Left renal cortex interstitium (tissue), 4 donors: ENCODE data around the gene NAP1L4. TPM values are rescaled to one million over a fixed set of nuclear protein-coding genes. Genes with fewer than 3 reads are reported as not detected.

Experiments
- DNase-seq, 4 donors: peaks; one replicate each; pipeline ENCODE4 v3.0.0-alpha.2; 2013; ENCODE audit warnings: low read depth in 4 of 4, low spot score in 2 of 4, missing footprints in 1 of 4
- polyA plus RNA-seq, 4 donors: library from polyadenylated mRNA; unstranded; fragments of 120-200 nt; gene quantifications; one replicate each; pipeline ENCODE4 v1.2.1, GENCODE V29; 2013; ENCODE audit not compliant: insufficient read length in 4 of 4

NAP1L4 gene
- polyA plus RNA-seq, 4 donors, result 154 to 219 (median 195) TPM

DNA sequence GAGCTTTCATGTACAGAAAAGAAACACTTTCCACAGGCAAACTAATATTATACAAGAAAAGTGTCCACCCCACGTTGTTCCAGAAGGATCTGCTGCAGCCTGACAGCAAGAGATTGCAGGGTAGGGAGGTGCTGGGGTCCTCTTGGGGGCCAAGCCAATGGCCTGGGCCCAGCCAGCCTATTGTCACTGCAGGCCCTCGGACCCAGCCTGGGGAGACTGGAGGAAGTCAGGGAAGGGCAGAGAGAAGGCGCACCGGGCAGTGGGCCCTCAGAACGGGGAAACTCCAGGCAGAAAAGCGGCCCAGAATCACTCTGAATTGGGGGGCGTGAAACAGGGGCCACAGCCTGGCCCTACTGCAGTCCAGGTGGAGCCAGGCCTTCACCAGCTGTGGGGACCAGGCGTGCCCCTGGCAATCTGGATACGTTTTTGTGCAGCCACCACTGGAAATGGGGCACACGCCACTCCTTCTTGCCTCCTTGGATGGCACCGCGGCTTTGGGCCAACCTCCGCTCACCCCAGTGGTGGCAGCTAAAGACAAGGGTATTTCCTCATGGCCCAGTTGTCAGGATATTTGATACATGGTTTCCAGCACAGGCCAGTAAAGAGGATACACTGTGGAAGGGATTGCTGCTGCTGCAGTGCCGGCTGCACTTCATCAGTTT lies 3.9 kb upstream of the NAP1L4 start:
- no peak for DNase-seq

DNA sequence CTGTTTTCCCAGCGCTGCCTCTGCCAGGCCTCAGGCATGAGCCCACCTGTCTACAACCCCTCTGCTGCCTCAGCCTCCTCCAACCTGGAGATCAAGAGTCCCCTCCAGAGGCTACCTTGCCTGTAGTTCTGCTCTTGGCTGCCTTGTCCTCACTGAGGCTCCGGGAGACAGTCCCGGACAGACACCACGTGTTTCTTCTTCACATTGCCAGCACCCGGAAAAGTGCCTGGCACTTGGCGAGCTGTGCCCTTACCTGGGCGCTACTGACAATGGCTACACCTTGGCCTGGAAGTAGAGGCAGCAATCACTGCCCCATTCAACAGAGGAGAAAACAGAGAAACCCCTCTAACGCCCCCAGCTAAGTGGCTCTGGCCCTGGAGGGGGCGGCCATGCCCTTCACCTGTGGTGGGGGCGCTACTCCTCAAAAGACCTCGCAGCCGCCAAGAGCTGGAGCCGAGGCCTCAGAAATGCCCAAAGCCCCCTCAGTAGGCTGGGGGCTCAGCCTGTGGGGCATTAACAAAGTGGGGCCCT lies 3.0 kb upstream of the NAP1L4 start:
- no peak for DNase-seq

GRCh38 chr11:2994336-2994730 lies 2.2 kb upstream of the NAP1L4 start:
- no peak for DNase-seq

GRCh38 chr11:2992997-2993325 lies 832 bp upstream of the NAP1L4 start:
- no peak for DNase-seq

- peak in 1 of 4 donors; percentile 49 for DNase-seq
Measured at GRCh38 chr11:2991452-2992233, 486 bp downstream of the NAP1L4 start.

DNA sequence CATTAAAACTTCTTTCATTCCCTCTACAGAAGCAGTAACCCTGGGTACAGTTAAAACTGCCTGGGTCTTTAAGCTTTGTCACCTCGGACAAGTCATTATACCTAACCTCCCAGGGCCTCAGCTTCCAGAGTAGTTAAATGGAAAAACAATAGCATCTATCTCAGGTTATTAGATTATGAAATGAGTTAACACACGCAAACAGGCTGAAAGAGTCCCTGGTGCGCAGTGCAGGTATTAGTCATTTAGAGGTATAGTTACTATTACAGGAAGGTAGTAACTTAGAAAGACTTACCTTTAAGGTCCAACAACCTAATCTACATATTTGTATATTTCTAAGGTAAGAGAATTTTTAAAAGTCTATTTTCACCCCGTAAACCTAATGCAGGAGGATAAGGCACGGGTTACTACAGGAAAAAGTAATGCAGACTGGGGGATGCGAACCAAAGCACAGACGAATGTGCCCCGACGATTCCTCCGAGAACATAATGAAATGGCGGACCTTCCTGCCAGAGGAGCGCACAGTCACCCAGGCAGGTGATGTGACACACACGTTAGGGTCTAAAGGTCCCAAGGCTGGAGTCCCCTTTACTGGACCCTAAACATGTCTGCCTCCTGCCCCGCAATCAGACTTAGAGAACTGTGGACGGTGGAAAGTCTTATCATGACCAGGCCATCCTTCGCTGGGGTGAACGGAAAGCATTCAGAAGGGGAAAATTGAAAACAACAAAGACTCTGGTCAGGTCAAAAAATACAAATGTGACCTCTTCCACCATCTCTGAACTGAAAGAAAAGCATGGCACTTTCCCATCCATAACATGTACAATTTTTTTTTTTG lies 1.3 kb downstream of the NAP1L4 start:
- no peak for DNase-seq

DNA sequence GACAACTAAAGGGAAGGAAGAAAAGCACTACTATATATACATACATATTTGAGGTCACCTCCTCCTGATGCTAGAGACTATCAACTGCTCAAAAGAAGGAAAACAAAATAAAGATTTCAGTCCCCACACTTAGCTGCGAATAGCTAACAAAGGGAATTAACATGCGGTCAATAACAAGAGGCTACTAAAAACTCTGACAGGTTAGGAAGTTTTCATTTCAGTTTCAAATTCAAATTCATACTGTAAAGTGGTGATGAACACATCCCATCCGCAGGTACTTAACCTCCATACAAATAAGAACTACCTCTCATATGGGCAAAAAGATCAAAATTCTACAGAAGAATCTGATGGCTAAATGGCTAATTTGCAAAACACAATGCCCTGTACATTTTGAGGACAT lies 2.6 kb downstream of the NAP1L4 start:
- no peak for DNase-seq

- no peak for DNase-seq
Measured at GRCh38 chr11:2989006-2989405, 3.1 kb downstream of the NAP1L4 start.

GRCh38 chr11:2987881-2988861 lies 4.0 kb downstream of the NAP1L4 start:
- DNase-seq, result no peak

GRCh38 chr11:2983908-2984307 lies 8.2 kb downstream of the NAP1L4 start:
- DNase-seq, result no peak

DNA sequence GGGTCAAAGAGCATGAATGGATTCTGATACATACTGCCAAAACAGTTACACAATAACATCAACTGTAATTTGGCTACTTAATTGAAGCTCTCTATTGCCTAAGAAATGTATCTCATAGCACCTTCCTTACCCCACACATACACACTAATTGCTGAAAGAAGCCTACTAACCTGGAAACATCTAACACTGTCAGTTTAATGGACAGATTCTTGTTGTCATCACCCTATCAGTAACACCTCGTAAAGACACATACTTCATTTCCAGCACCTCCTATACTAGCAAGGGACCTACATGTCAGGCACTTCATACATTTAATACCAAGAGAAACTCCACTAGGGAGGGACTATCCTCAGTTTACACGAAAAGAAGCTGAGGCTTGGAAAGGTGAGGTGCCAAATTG lies 9.9 kb downstream of the NAP1L4 start:
- no peak for DNase-seq

DNA sequence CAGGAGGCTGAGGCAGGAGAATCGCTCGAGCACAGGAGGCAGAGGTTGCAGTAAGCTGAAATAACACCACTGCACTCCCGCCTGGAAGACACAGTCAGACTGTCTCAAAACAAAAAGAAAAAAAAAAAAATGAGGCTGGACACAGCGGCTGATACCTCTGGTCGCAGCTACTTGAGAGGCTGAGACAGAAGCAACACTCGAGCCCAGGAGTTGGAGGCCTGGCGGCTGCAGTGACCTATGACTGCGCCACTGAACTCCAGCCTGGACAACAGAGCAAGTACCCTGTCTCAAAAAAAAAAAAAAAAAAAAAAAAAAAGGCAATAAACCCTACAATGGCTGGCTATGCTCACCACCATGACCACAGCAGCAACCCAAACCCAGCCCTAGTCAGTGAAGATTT lies 11.0 kb downstream of the NAP1L4 start:
- DNase-seq, result no peak

GRCh38 chr11:2980168-2980840 lies 11.8 kb downstream of the NAP1L4 start:
- no peak for DNase-seq

GRCh38 chr11:2977113-2977512 lies 15.0 kb downstream of the NAP1L4 start:
- no peak for DNase-seq

GRCh38 chr11:2976294-2977063 lies 15.7 kb downstream of the NAP1L4 start:
- no peak for DNase-seq

DNA sequence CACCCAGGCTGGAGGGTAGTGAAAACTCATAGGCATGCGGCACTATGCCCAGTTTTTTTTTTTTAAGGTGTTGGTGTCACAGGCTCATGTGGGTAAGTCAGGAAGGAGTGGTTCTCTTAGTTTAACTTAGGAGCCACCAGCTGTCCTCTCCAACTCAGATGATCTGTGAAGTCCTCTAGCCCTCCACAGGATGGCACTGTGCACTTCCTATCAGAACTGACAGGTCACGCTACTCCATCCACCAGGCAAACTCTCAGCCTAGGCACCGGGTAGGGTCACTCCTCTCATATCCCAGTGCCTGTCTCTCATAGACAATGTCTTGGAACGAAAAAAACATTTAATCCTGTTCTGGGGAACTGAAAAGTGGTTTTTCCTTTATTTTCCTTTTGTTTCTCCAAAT lies 16.5 kb downstream of the NAP1L4 start:
- DNase-seq, result no peak

DNA sequence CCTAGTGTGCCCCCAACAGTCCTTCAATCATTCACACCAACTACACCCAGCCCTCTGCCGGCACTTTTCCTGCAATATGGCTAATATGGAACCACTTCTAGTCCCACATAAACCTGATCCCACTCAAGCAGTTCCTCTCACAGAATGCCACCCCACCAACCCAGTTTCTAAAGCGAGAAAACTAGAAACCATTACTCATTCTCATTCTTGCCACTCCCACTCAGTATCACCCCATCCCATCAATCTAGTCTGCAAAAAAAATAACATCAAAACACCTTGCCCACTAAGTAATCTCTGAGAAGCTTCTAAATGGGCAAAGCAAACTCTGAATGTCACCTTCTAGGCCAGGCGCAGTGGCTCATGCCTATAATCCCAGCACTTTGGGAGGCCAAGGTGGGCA lies 17.9 kb downstream of the NAP1L4 start:
- DNase-seq, result no peak

- DNase-seq, result no peak
Measured at GRCh38 chr11:2968341-2968900, 23.7 kb downstream of the NAP1L4 start.

- no peak for DNase-seq
Measured at GRCh38 chr11:2964782-2965181, 27.3 kb downstream of the NAP1L4 start.
